KOPT-K1 (cell line): ENCODE measurements around the gene C1orf198.

Source experiments
- H3K27ac ChIP-seq: fragments of 200-600 bp; sonication (generic); 2 replicates; pipeline ENCODE4 v1.5.1; 2016; ENCODE audit warnings: antibody characterized with exemption, mild to moderate bottlenecking, low read depth, low read length; ENCODE audit not compliant: poor library complexity, severe bottlenecking
- H3K36me3 ChIP-seq: fragments of 200-600 bp; sonication (generic); 2 replicates; pipeline ENCODE4 v1.5.1; 2017; ENCODE audit warnings: antibody characterized with exemption, mild to moderate bottlenecking, low read length, moderate library complexity; ENCODE audit not compliant: insufficient read depth
- H3K9me3 ChIP-seq: fragments of 200-600 bp; sonication (generic); 2 replicates; pipeline ENCODE4 v1.5.1; 2017; ENCODE audit warnings: antibody characterized with exemption, low read length, mild to moderate bottlenecking; ENCODE audit not compliant: insufficient read depth, poor library complexity, severe bottlenecking

Gene C1orf198

DNA sequence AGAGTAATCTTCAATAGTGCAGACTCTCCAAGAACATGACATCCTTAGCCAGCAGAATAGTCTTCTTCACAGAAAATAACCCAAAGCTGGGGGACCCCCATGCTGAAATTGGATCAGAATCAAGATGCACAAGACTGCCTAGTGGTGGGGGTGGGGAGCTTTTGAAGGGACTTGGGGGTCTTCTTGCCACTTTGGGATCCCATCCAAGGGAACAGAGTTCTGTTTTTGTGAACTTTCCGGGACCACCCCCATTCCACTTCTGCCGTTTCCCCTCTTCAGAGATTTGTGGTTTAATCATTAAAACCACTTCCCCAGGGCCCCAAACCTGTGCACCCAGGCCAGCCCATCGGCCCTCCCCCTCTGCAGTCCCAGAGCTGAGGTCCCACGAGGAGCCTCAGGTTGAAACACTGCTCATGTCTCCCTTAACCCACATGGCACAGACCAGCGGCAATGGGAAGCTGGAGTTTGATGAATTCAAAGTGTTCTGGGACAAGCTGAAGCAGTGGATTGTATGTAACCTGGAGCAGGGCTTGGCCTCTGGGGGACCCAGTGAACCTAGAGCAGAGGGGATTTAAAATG, 76.2 kb downstream of the C1orf198 start:
- no peaks in the 10 kb centered on the region for H3K9me3 ChIP-seq
- no peaks in the 10 kb centered on the region for H3K36me3 ChIP-seq

DNA sequence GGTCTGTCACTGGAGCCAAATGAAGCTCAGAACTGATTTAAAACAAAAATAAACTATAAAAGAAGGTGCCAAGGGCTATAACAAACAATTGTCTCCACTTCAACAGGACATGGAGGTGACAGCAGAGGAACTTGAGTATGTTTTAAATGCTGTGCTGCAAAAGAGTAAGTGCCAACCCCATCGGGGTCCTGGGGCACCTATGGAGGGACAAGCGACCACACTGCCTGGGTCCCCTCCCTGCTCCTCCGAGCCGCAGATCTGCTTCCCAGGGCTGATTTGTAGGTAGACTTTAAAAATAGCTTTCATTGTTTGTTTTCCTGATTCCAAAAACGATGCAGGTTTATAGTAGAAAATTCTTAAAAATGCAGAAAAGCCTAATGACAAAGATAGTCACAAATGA, 78.3 kb downstream of the C1orf198 start:
- no peaks in the 10 kb centered on the region for H3K9me3 ChIP-seq
- no peak overlapping the region for H3K27ac ChIP-seq
- no peaks in the 10 kb centered on the region for H3K36me3 ChIP-seq

More for the DNA sequence above, 76.2 kb downstream of the C1orf198 start:
- no peak overlapping the region for H3K27ac ChIP-seq

DNA sequence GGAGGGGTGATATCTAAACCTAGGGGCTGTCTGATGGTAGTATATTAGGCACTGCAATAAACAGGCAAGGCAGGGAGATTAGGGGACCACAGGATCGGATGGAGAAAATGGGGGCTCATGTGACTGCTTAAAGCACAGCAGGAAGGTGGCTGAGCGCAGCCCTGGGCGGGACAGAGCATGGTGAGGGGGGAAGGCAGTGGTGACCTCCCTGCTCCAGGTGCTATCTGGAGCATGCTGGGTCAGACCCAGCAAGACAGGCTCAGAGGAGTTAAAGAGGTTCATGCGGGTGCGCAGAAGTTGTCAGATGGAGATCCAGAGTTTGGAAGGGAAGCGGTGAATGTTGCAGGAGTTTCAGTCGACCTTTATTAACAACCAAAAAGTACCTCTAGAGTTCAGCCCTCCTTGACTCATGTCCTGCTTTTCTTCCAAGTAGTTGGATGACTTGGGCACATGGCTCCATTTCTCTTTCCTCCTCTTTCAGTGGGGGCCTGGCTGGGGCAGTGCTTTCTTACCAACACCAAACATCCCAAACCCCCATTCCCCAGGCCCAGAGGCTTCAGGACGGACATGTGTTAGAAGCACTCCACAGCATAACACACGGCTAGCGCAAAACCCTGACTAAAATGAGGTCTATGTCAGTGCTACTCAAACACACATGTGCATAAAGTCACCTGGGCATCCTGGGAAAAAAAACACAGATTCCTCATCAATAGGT, 79.6 kb downstream of the C1orf198 start:
- no peak overlapping the region for H3K27ac ChIP-seq
- no peaks in the 10 kb centered on the region for H3K36me3 ChIP-seq
- no peaks in the 10 kb centered on the region for H3K9me3 ChIP-seq

DNA sequence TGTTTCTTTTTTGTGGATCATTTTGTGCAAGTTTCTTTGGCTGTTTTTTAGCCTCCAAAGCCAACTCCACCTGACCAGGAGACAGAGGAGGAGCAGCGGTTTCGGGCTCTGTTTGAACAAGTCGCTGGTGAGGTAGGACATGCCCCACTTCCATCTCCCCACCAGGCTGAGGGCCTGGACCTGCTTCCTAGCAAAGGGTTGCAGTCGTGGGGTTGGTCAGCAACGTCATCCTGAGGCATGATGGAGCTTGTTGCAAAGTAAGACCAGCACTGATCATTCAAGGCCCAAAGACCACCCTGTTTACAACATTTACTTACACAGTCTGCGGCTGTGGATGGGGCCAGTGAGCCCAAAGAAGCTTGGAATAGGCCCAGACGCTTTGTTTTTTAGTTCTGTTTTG, 80.8 kb downstream of the C1orf198 start:
- H3K9me3 ChIP-seq: no peaks in the 10 kb centered on the region
- H3K36me3 ChIP-seq: no peaks in the 10 kb centered on the region
- H3K27ac ChIP-seq: no peak overlapping the region
